Stimulated activated CD8-positive, alpha-beta memory T cell treated with anti-CD3 and anti-CD28 coated beads, Interleukin-15, amount 100 ng/mL, for 24 hours (primary cell): ENCODE results near the gene D2HGDH.
"Not testable (repeated sequence)": the region's sequence is repeated elsewhere in the genome, so short reads cannot be mapped to it uniquely, and the experiment has no call there.

Source experiments
- DNase-seq: peaks from one replicate; pipeline ENCODE4 v3.0.0-alpha.2; 2020; ENCODE audit warnings: low read depth

D2HGDH gene

DNA sequence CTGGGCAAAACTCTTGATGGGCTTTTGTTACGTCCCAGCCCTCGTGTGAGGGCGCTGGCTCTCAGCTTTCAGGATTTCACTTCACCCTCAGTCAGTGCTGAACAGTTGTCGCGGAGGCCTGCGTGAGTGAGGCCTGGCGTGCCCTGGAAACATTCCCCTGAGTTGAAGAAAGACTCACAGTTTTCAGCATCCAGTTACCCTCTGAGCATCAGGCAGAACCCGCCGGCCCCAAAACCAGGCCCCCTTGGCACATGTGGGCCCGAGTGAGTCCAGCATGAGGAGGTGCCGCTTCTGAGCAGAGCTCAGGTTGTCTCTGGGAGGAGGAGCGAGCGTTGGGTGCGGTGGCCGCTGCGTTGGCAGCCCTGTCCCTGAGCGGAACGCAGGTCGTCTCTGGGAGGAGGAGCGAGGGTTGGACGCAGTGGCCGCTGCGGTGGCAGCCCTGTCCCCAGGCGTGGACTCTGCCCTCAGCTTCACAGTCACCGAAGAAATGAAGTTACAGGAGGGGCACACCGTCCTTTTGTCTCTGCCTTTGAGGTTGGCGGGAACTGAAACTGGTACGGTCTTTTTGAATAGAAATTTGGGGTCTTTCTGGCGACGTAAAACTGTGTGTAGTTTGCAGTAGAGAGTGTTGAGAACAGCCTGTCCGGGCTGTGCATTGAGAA, 74.4 kb downstream of the D2HGDH start, which contains the start of gene NEU4:
TSS of gene NEU4 (plus strand) at position 473 of the 662 bp plus-strand sequence. CDS start 5,292 bp downstream, outside the sequence.
- DNase-seq: no peak

DNA sequence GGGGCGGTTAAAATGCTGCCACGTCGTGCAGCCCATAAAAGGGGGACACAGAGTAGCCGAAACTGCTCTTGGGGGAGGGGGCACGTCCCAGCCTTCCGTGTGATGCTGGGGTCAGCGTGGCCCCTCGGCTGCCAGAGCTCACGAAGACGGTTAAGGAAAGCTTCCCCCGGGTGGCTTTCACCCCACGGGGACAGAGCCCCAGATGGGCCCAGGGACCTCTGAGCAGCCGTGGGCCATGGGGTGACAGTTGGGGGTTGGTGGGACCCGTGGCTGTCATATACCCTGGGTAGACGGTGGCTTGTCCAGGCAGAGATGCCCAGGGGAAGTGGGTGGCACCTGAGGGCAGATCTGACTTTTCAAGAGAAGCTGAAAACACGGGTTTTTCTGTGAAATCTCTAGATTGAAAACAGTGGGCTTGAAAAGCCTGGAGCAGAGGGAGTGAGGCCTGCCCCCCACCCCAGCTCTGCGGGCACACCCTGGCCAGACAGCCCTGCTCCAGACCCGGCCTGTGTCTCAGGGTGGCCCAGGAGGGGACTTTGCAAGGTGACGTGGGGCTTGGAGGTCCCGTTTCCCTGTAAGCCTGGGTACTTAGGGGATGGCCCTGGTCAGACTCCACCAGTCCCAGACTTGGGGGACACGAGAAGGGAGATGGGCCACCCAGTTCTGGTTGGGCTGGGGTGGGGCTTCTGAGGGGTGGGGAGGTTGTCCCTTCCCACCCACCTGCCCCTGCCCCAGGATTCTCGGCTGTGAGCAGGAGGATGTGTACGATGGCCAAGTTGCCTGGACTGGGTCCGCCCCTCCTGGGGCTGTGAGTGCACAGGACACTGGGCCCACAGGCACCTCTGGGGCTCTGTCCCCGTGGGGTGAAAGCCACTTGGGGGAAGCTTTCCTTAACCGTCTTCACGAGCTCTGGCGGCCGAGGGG, 75.2 kb downstream of the D2HGDH start:
- no peak for DNase-seq

DNA sequence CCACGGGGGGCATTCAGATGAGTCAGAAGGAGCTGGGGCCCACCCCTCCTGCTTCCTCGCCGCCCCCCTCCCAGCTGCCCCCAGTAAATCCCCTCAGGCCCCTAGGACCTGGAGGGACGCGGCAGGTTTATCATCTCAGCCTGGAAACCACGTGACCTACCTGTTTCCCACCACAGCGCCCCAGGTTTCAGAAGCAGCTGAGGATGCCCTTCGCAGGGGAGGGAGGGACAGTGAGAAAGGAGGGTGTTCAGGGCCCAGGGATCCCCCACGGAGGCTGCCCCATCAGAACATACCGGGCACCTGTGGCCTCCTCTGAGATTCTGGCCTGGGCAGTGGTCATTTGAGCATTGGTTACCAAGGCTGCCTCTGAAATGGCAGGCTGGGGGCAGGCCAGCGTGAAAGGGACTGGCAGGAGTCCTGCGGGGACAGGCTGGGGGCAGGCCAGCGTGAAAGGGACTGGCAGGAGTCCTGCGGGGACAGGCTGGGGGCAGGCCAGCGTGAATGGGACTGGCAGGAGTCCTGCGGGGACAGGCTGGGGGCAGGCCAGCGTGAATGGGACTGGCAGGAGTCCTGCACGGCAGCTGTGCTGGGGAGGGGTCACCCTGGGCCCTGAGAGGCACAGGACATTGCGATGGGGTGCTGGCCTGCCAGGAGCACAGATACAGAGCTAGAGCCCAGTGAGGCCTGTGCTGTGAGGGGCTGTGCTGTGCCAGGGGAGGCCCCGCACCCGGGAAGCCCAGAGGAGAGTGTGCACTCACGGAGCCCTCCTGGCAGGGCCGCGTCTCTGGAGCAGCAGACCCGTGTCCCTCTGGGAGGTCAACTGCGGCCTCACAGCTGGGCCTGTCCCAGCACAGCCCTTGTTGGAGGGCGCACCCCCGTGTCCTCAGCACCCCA, 76.1 kb downstream of the D2HGDH start:
- no peak for DNase-seq

DNA sequence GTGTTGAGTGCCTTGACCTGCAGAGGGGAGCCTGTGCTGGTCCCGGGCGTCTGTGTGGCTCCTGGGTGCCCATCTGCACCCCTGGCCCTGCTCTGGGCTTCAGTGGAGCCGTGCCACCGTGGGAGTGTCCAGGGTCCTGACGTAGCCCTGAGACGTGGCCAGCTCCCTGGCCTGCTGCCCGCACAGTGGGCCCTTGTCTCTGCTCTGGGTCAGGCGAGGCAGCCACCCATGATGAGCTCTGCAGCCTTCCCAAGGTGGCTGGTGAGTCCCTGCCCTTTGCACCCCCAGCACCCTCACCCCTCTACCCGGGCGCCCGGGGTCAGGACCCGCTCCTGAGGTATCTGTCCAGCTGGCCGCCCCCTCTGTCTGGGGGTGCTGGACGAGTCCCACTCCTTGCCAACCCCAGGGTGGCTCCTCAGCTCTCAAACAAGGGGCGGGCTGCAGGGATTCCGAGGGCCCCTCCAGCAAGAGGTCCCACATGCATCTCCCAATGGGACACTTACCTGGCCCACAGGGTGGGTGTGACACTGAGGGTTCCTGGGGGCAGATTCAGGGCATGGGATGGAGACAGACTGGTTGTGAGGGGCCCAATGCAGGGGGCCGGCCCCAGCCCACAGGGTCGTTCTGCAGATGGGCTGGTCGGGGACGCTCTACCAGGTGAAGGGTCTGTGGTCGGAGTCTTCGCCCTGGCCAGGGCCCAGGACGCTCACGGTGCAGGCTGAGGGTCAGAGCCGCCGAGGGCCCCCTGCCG, 76.9 kb downstream of the D2HGDH start:
- DNase-seq: no peak

DNA sequence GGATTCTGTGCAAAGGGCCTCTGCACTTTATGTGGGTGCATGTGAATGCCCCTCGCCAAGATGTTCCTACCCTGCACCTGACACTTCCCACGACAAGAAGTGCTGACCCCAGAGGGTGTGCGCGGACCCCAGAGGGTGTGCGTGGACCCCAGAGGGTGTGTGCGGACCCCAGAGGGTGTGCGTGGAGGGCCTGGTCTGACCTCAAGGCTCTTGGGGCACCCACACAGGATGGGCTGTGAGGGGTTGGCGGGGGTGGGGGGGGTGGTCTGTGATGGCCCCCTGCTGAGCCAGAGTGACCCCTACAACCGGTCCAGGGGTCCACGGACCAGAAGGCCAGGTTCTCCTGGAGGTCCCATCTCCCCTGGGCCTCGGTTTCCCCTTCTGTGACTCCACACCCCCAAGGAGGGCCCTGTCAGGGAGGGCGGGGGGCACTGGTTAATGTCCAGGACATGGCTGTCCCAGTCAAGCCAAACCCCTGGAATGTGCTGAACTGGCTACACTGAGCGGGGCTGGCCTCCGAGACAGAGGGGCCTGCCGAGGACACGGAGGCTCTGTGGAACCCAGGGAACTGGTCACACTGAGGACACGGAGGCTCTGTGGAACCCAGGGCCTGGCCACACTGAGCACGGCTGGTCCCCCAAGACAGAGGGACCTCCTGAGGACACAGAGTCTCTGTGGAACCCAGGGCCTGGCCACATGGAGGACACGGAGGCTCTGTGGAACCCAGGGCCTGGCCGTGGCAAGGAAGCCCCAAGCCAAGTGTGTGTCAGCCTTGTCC, 77.7 kb downstream of the D2HGDH start:
- no peak for DNase-seq

DNA sequence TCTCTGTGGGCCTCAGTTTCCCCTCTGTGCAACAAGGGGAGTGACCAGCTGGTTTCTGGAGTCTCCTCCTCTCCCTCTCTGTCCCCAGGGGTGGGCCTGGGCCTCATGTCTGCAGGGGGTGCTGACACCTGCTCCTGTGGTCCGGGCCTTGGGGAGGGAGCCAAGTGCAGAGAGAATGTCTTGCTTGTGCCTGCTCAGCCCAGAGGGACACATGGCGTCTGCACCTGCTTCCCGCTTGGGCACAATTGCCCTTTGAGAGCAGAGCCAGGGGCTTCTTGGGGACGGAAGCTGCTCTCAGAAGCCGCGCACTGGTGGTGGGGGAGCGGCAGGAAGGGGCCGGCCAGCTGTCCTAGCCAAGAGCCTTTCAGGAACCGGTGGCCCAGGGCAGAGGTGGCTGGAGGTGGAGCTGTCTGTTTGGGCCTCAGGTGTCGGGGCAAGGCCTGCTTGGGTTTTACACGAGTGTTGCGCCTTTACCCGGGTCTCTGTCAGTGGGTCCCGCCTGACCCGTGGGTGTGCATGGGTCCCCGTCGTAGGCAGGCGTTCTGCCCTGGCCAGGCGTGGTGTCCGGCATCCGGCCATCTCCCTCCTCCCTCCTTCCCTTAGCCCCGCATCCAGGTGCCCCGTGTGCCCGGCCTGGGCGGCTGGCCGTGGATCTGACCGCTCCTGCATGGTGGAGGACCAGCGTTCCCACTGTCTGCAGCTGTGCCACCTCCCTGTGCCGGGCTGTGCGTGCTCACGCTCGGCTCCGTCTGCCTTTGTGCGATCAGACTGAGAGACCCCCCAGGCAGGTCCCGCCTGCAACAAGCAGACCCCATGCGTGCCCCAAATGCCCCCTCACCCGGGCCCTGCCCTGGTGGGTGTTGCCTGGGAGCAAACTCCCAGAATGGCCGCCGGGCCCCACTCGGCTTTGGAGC, 78.6 kb downstream of the D2HGDH start:
- DNase-seq: no peak

DNA sequence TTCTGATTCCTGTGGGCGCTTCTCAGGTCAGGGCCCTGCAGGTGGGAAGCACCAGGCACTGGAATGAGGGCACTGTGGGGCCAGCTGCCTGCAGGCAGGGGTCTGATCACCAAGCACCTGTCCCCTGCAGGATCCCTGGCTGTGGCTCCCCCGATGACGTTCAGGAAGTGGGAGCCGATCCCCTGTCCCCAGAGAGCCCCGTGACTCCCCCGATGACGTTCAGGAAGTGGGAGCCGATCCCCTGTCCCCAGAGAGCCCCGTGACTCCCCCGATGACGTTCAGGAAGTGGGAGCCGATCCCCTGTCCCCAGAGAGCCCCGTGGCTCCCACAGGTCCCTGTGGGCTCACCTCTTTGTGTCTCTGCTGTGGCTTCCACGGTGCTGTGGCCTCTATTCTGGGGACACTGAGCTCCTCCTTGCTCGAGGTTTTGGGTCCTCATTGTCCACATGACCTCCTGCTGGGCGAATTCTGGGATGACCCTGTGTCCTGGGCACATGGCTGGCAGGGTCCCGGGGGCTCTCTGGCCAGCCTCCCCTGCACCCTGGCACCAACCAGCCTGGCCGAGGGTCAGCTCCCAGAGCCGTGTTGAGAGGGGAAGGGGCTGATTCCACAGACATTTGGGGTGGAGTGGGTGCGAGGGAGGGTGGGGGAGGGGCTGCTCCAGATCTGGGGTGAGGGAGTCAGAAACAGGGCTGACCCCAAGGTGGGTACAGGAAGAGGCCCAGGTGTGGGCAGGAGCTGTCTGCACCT, 79.4 kb downstream of the D2HGDH start:
- DNase-seq: no peak

DNA sequence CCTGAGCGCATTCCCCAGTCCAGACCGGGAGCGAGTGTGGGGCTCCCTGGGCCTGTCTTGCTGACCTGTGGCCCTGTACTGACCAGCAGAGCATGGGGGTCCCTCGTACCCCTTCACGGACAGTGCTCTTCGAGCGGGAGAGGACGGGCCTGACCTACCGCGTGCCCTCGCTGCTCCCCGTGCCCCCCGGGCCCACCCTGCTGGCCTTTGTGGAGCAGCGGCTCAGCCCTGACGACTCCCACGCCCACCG, 79.9 kb downstream of the D2HGDH start:
- DNase-seq: no peak

DNA sequence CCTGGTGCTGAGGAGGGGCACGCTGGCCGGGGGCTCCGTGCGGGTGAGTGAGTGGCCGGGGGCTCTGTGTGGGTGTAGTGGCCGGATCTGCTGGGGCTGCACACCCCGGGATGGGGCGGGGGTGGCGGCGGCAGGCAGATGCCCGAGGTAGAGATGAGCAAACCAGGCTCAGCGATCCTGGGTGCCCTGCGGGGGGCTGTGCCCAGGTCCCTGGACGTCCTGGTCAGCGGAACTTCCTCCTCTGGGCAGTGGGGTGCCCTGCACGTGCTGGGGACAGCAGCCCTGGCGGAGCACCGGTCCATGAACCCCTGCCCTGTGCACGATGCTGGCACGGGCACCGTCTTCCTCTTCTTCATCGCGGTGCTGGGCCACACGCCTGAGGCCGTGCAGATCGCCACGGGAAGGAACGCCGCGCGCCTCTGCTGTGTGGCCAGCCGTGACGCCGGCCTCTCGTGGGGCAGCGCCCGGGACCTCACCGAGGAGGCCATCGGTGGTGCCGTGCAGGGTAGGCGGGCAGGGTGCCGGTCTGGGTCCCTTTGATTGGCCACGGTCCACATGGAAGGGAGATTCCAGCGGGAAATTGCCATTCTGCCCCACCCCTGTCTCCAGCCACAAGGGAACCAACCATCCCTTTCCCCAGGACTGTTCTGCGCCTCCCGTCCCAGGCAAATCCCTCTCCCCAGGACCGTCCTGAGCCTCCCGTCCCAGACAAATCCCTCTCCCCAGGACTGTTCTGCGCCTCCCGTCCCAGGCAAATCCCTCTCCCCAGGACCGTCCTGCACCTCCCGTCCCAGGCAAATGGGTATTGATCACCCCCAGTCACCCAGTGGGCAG, 80.4 kb downstream of the D2HGDH start:
- no peak for DNase-seq

DNA sequence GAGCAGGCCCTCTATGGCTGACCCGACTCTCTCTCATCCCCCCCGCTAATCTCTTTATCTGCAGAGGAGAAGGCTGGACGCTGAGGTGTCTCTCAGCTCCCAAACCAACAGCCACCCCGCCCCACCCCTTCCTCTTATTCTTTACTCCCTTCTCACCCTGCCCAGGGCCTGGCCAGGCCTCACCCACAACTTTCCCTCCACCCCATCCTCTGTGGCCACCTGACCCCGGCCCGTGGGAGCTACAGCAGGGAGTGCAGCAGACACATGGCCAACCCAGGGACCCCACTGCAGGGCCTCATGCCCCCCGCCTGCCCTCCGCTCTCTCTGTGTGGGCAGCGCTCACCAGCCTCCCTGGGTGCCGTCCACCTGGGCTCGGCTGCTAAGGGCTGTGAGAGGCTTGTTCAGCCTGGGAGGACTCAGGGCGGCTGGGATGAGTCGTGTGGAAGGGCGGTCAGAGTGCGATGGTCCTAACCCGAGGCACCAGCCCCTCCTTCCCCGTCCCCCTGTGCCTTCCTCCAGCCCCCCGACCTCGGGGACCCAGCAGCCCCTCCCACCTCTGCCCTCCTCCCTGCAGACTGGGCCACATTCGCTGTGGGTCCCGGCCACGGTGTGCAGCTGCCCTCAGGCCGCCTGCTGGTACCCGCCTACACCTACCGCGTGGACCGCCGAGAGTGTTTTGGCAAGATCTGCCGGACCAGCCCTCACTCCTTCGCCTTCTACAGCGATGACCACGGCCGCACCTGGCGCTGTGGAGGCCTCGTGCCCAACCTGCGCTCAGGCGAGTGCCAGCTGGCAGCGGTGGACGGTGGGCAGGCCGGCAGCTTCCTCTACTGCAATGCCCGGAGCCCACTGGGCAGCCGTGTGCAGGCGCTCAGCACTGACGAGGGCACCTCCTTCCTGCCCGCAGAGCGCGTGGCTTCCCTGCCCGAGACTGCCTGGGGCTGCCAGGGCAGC, 81.3 kb downstream of the D2HGDH start:
- DNase-seq: no peak

DNA sequence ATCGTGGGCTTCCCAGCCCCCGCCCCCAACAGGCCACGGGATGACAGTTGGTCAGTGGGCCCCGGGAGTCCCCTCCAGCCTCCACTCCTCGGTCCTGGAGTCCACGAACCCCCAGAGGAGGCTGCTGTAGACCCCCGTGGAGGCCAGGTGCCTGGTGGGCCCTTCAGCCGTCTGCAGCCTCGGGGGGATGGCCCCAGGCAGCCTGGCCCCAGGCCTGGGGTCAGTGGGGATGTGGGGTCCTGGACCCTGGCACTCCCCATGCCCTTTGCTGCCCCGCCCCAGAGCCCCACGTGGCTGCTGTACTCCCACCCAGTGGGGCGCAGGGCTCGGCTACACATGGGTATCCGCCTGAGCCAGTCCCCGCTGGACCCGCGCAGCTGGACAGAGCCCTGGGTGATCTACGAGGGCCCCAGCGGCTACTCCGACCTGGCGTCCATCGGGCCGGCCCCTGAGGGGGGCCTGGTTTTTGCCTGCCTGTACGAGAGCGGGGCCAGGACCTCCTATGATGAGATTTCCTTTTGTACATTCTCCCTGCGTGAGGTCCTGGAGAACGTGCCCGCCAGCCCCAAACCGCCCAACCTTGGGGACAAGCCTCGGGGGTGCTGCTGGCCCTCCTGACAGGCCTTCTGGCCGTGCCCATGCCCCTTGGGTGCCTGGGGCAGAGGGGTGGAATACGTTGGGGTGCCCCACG, 82.1 kb downstream of the D2HGDH start:
- no peak for DNase-seq

DNA sequence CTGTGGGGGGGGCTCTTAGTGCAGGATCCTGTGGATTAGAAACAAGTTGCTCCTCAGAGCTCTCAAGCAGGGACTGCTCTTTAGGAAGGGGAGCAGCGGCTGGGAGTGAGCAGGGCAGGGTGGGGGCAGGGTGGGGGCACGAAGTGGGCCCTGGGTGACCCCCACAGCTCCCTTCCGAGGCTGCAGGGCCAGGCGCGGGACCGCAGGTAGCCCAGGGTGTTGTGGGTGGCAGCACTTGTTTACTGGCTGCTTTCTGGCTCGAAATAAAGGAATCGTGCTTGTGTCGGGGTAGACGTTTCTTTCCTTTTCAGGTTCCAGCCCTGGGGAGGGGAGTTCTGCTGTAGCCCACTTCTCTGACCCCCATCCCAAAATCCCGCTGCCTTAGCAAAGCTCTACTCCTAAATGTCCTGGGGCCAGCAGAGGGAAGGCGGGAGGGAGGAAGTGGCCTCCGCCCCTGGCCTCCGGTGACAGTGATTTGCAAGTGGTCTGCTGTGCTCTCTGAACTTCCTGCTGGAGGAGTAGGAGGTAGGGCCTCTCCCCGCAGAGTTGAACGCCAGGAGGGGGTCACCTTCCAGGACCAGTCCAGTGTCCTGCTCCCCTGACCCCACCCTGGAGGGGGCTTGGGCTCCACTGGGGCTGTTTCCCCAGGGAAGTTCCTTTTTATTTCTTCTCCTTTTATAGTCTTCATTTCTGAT, 82.8 kb downstream of the D2HGDH start:
- no peak for DNase-seq

DNA sequence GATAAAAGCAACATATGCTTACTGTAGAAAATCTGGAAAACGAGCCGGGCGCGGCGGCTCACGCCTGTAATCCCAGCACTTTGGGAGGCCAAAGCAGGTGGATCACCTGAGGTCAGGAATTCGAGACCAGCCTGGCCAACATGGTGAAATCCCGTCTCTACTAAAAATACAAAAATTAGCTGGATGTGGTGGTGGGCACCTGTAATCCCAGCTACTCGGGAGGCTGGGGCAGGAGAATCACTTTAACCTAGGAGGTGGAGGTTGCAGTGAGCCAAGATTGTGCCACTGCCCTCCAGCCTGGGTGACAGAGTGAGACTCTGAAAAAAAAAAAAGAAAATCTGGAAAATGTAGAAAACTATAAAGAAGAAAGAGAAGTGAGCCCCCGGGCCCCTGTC, 83.4 kb downstream of the D2HGDH start:
- DNase-seq: not testable (repeated sequence)
